PC-3 (cell line): ENCODE measurements around the gene TTC32. TPM values are rescaled to one million over a fixed set of nuclear protein-coding genes. Genes with fewer than 3 reads are reported as not detected.

Experiments used
- ATAC-seq: fragments of 200-7000 bp; cut with Tn5 transposase; 2 replicates; pipeline ENCODE4 v1.9.1; 2020; ENCODE audit warnings: mild to moderate bottlenecking, moderate library complexity
- BruUV-seq: library from RNA; stranded (reverse); fragments of 400-500 nt; replicated peaks from 2 replicates; lab custom pipeline; 2021; lab: Mats Ljungman, UMichigan
- CTCF ChIA-PET: fragments of 300-600 bp; sonication (Branson Sonifier 250); formaldehyde crosslinking; loops from one replicate; lab custom pipeline; 2022; ENCODE audit warnings: antibody characterized with exemption; lab: Charles Lee
- POLR2A ChIA-PET: fragments of 300-600 bp; sonication (Branson Sonifier 250); formaldehyde crosslinking; loops from one replicate; lab custom pipeline; 2022; ENCODE audit warnings: antibody characterized with exemption; ENCODE audit not compliant: unreplicated experiment; lab: Charles Lee
- DNase-seq: peaks from one replicate; pipeline ENCODE4 v3.0.0-alpha.2; 2015
- H2AFZ ChIP-seq: fragments of 300-600 bp; sonication (generic); 2 replicates; pipeline ENCODE4 v1.6.0; 2016; ENCODE audit warnings: antibody characterized with exemption, low read length
- H3F3A ChIP-seq: fragments of 300-600 bp; sonication (generic); one replicate; pipeline ENCODE4 v1.6.0; 2017; ENCODE audit warnings: antibody characterized with exemption, low read length, control low read depth, mild to moderate bottlenecking; ENCODE audit not compliant: unreplicated experiment
- H3K27ac ChIP-seq: fragments of 300-600 bp; sonication (generic); 2 replicates; pipeline ENCODE4 v1.5.1; 2016; ENCODE audit warnings: mild to moderate bottlenecking, low read length
- H3K27me3 ChIP-seq: fragments of 300-600 bp; sonication (generic); 2 replicates; pipeline ENCODE4 v1.6.1; 2016; ENCODE audit warnings: low read length, mixed read lengths
- H3K36me3 ChIP-seq: fragments of 300-600 bp; sonication (generic); 2 replicates; pipeline ENCODE4 v1.6.1; 2016; ENCODE audit warnings: low read depth, mixed run types, low read length, mixed read lengths
- H3K4me1 ChIP-seq: fragments of 300-600 bp; sonication (generic); 2 replicates; pipeline ENCODE4 v1.5.1; 2016; ENCODE audit warnings: low read length; ENCODE audit not compliant: insufficient read depth
- H3K4me2 ChIP-seq: fragments of 300-600 bp; sonication (generic); 2 replicates; pipeline ENCODE4 v1.6.0; 2016; ENCODE audit warnings: low read length
- H3K4me3 ChIP-seq: fragments of 300-600 bp; sonication (generic); 2 replicates; pipeline ENCODE4 v1.5.1; 2016; ENCODE audit warnings: mild to moderate bottlenecking, low read length, mixed read lengths
- H3K79me2 ChIP-seq: fragments of 300-600 bp; sonication (generic); 2 replicates; pipeline ENCODE4 v1.6.1; 2017; ENCODE audit warnings: low read length, mixed read lengths
- H3K9ac ChIP-seq: fragments of 300-600 bp; sonication (generic); 2 replicates; pipeline ENCODE4 v1.6.0; 2016; ENCODE audit warnings: mild to moderate bottlenecking, low read length
- H3K9me2 ChIP-seq: fragments of 300-600 bp; sonication (generic); replicated peaks from 2 replicates; pipeline ENCODE4 v1.6.1; 2016; ENCODE audit warnings: mixed run types, low read length, mixed read lengths
- H3K9me3 ChIP-seq: fragments of 300-600 bp; sonication (generic); 2 replicates; pipeline ENCODE4 v1.6.1; 2016; ENCODE audit warnings: low read length, mixed read lengths
- H4K20me1 ChIP-seq: fragments of 300-600 bp; sonication (generic); 2 replicates; pipeline ENCODE4 v1.6.1; 2016; ENCODE audit warnings: low read length, mixed read lengths
- CTCF ChIP-seq: fragments of 300-600 bp; sonication (generic); conservative IDR thresholded peaks from 2 replicates; pipeline ENCODE4 v1.5.1; 2017; ENCODE audit warnings: antibody characterized with exemption, low read depth, mild to moderate bottlenecking, low read length
- EZH2 ChIP-seq: fragments of 300-600 bp; sonication (generic); IDR thresholded peaks from one replicate; pipeline ENCODE4 v1.6.1; 2017; ENCODE audit warnings: antibody characterized with exemption, mild to moderate bottlenecking, low read length; ENCODE audit not compliant: unreplicated experiment
- EZH2phosphoT487 ChIP-seq: fragments of 300-600 bp; sonication (generic); IDR thresholded peaks from 2 replicates; pipeline ENCODE4 v1.6.1; 2018; ENCODE audit warnings: mild to moderate bottlenecking, antibody characterized with exemption, low read length, borderline replicate concordance
- intact Hi-C: fragments of 100-400 bp; cut with micrococcal nuclease; formaldehyde crosslinking; loops from 2 replicates; pipeline ENCODE4 v1.9.0; 2023
- total RNA-seq: library from RNA; depleted of rRNA; stranded (reverse); fragments of >200 nt; gene quantifications from 2 replicates; pipeline ENCODE4 v1.2.3, GENCODE V29; 2014

Gene TTC32
- total RNA-seq, 1 experiment from 2014 or later = 10.0 TPM

GRCh38 chr2:19916385-19916950 lies 14.7 kb upstream of the TTC32 start:
- DNase-seq (no peak), ATAC-seq (no peak)
- Histone ChIP-seq H3K9me2 (no peaks in the 10 kb centered on the region), H3F3A (peaks cover under 1% of the 10 kb centered on the region), H3K4me1 (peaks cover 18% of the 10 kb centered on the region), H3K9ac (no peak overlapping the region), H3K79me2 (no peaks in the 10 kb centered on the region), H3K4me2 (no peak overlapping the region), H2AFZ (no peak overlapping the region), H3K27ac (no peak overlapping the region), H3K9me3 (no peaks in the 10 kb centered on the region), H3K36me3 (0 out of 2 replicates have a peak, but pooled peaks cover 4% of the 10 kb centered on the region), H3K27me3 (no peaks in the 10 kb centered on the region), H3K4me3 (no peak overlapping the region), H4K20me1 (no peaks in the 10 kb centered on the region)
- intact Hi-C loops = no loop called here
- TF ChIP-seq EZH2 = no peak
- no peak for TF ChIP-seq CTCF
- no peak for TF ChIP-seq EZH2phosphoT487
- BruUV-seq = no TSS peak
- CTCF ChIA-PET = no interaction called here
- POLR2A ChIA-PET = no interaction called here

GRCh38 chr2:19914266-19914975 lies 12.6 kb upstream of the TTC32 start:
- ChIA-PET CTCF (no interaction called here), POLR2A (no interaction called here)
- Histone ChIP-seq H3K4me3 (no peak overlapping the region), H3F3A (peaks cover 4% of the 10 kb centered on the region), H3K27me3 (no peaks in the 10 kb centered on the region), H3K4me1 (peaks cover 32% of the 10 kb centered on the region), H3K9ac (no peak overlapping the region), H4K20me1 (no peaks in the 10 kb centered on the region), H2AFZ (no peak overlapping the region), H3K9me3 (no peaks in the 10 kb centered on the region), H3K4me2 (no peak overlapping the region), H3K79me2 (no peaks in the 10 kb centered on the region), H3K36me3 (0 out of 2 replicates have a peak, but pooled peaks cover 4% of the 10 kb centered on the region), H3K9me2 (no peaks in the 10 kb centered on the region), H3K27ac (no peak overlapping the region)
- intact Hi-C loops = loop anchor here (5.0 kb wide), 1 partner anchor 138 kb away; the partner anchor contains the start of gene LAPTM4A
- TF ChIP-seq CTCF = no peak
- no peak for DNase-seq
- ATAC-seq = no peak
- BruUV-seq = no TSS peak
